Endothelial cell of hepatic sinusoid (primary cell): ENCODE measurements around the gene PPP2R5E.

ENCODE experiments used
- in situ Hi-C: cut with HindIII; loops from 2 replicates; pipeline ENCODE4 v1.10.0; 2017; ENCODE audit warnings: low sequenced_read_pairs

Gene PPP2R5E

DNA sequence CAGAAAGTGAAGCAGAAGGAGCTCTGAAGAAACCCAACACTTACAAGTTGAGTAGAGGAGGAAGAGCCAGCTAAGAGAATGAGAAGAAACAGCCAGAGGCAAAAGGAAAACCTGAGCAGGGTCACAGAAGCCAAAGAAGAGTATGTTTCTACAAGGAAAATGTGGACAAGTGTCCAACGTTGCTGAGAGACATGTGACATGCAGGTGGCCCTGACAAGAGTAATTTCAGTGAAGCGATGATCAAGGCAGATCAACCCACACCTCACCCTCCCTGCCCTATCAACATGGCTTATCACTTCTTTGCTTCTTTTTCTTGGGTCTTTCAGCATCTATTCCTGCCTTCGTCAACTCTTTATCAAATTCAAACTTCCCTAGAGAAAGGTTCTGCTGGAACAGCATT is 68.3 kb downstream of the PPP2R5E start:
- in situ Hi-C loops, result no loop called here

DNA sequence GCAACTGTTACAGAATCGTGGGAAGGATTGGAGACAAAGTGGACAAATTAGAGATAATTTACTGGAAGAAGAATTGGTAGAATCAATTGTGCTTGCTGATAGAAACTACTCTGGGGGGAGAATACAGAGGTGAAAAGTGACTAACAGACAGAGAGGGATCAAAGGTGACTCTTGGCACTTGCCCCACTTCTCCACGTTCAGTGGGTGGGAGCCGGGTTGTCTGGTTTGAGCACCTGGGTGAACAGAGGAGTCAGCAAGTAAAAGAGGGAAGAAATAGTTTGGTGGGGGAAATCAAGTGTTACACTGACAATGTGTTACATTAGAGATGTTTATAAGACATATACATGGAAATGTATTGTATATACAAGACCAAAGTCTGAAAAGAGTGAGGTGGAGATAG is 69.1 kb downstream of the PPP2R5E start:
- in situ Hi-C loops, result no loop called here

DNA sequence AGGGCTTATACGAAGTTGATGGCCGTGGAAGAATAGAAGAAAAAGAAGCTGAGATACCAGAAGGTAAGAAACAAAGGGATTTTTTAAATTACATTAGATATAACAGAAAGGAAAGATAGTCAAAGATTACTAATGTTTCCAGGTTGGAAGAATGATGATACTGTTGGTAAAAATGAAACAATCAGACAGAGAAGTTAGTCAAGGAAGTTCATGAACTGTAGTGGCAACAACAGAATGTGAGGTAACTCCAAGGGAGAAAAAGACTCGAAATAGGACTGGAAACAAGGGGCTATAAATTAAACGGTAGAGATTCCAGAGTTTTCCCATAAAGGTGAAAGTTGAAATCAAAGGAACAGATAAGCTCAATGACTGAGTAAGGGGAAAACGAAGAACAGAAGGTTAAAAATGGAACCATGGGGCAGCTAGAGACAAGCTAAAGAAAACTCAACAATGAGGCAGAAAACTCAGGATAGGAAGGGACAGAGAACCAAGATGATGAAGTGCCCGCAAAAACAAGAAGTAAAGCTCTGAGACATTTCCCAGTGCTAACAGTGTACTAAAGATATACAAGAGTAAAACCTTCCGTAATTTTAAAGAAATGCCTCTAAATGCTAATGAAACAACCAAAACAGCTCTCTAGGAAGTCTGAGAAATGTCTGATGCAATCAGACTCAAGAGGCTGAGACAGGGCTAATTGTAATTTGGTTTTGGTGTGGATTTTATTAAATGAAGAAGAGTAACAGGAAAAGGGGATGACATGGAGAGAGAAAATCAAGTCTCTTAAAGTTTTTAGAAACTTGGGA is 70.0 kb downstream of the PPP2R5E start:
- in situ Hi-C loops, result no loop called here

DNA sequence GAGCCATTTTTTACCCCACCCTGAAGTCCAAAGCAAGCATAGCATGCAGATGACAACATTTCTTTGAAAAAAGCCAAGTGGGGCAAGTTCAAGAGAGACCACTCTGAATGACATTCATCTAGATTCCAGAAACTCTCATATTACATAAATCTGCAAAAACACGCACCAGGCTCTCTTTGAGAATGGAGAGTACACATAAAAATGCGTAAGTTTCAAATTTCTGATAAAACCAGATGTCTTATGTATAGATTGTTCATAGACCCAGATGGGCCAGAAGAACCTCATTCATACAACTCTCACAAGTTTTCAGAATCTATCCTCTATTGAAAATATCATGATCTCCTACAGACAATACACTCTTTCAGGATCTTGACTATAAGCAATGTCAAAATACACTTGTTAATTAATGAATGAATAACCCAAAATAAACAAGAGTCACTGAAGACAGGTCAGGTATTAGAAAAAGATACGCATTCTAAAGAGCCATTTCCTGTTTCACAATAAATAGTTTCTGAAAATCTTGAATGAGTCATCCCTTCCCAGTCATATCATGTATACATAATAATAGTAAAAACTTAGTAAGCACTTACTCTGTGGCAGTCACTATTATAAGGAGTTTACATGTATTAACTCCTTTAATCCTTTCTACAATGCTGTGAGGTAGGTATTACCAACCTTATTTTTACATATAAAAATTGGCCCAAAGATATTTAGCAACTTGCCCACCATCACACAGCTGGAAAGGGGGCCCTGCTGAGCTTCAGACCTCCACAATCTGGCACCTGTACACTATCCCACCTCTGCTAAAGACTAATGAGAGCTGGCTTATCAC is 72.0 kb downstream of the PPP2R5E start:
- in situ Hi-C loops, result no loop called here

DNA sequence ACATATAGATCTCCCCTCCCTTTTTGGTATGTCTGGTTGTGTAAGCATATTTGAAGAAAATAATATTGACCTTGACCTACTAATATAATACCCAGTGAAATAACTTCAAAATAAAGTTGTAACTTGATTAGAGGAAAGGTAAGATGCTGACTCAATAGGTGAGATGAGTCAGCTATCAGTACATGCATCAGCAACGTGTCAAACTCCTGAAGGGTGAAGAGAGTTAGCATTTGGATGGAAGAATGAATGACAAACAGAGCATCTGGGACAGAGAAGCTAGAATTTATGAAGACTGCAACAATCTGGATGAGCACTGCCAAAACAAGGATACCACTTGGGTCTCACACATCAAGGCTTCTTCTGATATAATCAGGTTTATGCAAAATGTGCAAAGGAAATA is 74.9 kb downstream of the PPP2R5E start:
- in situ Hi-C loops, result loop anchor here (5.0 kb wide), 2 partner anchors 44 to 74 kb away; partner anchors contain the start of gene PPP2R5E

DNA sequence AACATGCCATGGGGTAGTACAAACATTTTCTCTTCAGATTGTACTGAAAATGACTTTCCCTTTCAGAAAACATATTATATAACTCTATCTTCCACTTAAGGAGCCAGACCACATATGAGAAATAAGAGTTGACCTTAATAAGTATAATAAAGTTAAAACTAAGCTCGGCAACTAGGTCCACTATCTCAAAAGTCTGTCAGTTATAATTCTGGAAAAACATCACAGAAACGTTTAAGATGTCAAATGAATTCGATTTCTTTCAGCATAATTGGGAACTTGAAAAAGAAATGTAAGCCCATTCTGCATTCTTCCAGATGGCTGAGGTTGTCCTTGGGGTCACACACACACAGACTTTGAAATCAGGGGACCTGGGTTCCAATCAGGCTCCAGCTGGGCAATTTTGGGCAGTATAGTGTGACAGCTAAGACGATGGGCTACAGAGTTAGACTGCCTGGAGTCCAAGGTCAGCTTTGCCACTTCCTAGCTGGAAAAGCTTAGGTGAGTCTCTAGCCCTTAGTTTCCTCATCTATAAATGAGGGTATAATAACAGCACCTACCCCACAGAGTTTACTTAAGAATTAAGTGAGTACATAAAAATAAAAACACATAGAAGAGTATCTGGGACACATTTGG is 75.6 kb downstream of the PPP2R5E start:
- in situ Hi-C loops, result loop anchor here (5.0 kb wide), 2 partner anchors 45 to 75 kb away; partner anchors contain the start of gene PPP2R5E

DNA sequence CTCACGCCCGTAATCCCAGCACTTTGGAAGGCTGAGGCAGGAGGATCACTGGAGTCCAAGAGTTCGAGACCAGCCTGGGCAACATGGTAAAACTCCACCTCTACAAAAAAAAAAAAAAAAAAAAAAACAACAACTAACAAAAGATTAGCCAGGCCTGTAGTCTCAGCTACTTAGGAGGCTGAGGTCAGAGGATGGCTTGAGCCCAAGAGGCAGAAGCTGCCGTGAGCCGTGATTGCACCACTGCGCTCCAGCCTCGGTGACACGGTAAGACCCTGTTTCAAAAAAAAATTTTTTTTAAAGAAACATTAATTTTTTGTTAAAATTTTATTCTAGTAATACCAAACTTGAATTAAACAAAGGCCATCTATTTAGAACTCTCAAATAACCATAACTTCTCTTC is 77.8 kb downstream of the PPP2R5E start:
- in situ Hi-C loops, result loop anchor here (5.0 kb wide), 2 partner anchors 47 to 77 kb away; partner anchors contain the start of gene PPP2R5E

DNA sequence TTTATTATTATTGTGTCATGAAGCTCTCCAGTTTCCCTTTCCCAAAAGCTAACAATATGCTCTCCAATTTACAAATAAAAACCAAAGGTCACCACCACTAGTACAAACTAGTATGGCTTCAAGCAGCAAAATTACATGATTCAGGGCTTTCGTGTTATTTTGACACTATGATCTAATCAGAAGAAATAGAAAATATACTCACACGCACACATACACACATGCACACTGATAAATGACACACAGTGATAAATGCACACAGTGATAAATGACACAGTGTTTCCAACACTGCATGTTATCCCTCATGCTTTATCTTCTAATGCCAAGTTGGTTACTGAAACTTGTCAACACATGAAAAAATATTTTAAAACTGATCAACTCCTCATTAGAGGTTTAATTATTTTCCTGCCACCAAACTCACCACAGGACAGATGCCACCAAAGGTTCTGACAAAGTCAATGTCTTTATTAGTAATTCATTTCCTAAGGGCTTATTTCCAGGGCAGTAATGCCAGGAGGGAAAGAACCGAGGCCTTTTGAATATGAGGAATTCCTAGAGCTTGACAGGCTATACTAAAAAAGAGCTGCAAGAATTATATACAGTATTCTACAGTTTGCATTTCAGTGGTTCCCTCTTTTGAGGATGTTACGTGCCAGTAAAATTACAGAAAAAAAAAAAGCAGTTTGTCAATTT is 82.4 kb downstream of the PPP2R5E start:
- in situ Hi-C loops, result no loop called here

DNA sequence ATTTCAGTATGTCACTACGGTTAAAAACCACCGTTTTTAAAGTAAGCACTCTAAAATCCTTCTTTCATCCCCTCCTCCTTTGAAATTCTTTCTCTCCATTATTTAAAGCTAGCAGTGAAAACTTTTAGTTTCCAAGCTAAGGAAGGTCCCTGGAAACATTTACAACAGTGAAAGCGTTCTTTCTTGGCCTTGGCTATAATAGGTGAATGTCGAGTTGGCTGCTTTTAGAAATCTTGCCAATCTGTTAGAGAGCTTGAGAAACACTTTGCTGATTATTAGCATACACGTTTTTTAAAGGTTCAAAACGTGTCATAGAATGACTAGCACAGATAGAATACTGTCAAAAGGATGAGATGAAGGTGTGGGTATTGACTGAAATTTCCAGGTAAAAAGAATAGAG is 83.4 kb downstream of the PPP2R5E start:
- in situ Hi-C loops, result loop anchor here (5.0 kb wide), 1 partner anchor 47 kb away; no protein-coding TSS in a partner anchor

DNA sequence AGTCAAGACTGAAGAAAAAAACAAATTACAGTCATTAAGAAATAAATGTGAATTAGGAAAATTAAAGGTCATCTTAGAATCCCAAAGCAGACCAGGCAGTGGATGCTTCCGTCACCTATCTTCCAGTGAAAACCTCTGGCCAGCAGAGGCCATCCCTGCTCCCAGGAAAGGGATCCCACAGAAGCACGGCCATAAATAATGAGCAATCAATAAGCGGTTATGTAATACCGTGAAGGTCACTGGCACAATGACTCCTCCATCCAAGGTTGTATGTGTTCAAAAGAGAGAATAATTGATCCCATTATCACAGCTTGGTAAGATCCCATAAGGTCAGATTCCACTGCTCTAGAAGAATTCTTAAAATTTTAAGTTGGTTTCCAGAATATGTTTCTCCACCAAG is 85.7 kb downstream of the PPP2R5E start:
- in situ Hi-C loops, result loop anchor here (5.0 kb wide), 1 partner anchor 45 kb away; no protein-coding TSS in a partner anchor

DNA sequence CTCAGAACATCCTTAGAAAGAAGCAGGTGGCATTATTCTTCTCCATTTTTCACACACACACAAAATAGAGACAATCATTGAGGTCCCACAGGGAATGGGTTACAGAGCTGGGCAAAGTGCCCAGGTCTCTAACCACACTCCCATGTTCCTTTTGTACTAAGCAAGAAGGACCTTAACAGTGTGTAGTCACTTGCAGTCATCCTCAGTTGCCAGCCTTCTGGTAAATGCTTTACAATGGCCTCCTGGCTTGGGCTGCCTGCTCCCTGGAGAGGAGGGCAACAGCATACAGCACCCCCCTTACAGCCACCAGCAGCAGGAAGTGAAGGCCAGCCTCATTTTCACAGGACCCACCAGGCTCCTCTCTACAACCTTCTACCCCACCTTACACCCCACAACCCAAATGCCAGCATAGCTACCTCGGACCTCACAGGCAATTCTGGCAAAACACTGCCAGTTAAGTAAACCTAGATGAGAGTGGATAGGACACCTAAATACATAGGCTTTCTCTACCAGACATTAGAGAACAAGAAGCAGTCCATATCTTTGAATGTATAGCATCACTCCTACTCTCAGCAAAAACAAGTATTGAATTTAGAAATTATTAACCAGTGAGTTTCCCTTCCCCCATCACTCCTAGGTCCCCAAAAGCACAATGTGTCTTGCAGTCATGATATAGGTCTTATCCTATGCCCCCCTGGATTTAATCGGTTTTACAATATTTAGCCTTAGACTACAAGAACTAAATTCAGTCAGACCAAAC is 88.1 kb downstream of the PPP2R5E start:
- in situ Hi-C loops, result loop anchor here (5.0 kb wide), 1 partner anchor 43 kb away; no protein-coding TSS in a partner anchor

DNA sequence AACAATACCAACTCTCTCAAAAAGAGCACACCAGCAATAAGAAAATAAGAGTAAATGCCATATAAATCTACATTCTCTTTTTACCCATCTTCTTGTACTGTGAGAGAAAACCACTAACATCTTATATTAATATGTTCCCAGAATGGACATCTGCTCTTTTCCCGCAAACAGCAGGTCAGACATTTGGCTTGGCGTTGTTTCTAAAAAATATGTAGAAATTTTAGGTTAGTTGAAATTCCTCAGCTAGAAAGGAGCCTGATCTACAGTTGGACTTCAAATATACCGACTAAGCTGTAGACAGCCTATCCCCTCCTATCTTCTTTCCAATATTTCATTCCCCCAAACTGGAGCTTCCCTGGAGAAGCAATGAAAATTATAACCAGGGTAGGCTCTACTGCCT is 88.7 kb downstream of the PPP2R5E start:
- in situ Hi-C loops, result no loop called here

DNA sequence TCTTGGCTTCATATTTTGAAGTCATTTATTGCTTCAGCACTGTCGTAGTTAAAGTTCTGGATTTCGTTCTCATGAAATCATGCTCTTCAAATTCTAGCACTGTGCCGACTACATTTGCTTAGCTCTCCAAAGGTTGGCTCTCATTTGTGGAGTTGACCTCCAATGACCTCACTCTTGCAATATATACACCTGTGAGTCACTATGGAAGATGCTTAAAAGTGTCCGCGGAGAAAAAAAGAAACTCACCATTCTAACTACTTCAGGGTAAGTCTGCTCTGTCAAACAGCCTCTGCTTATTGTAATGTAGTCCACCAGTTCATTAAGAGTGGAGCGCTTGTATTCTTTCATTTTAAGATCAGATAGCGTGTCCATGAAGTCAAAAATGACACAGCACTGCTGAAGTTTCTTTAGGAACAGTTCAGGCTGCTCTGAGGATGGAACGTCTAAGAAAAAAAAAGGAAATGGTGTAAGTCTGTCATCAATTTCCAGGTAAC is 89.7 kb downstream of the PPP2R5E start:
- in situ Hi-C loops, result no loop called here

DNA sequence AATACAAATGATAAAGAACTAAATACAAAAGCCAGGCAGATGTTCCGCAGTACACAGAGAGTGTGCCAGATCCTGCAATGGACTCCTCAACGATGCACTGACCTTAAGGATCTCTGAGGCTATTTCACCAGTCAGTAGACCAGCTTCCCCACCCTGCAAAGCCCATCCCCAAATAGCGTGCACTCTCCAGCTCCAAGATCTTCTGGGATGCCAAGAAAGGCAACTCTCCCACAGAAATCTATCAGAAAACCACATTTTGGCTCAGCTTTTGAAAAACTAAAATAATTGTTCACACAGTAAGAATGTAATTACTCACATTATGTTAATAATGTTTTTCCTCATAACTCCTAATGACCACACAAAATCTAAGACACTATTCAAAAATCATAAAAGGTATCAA is 90.4 kb downstream of the PPP2R5E start:
- in situ Hi-C loops, result no loop called here

DNA sequence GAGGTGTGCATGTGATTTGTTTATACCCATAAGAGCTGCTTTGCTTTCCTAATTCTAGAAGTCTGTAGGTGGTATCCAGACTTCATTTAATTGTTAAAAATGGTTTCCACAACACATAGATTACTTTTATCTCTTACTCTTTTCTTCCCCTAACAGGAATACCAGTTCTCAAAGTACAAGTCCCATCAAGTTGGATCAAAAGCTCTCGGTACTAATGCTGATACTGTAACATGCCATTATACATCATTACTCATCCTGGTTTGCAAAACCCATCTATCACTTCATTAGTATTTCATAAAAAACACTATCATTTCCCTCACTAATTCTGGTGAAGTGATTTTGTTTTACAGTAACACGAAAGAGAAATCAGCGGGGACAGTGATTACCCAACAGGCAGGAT is 94.3 kb downstream of the PPP2R5E start:
- in situ Hi-C loops, result no loop called here

DNA sequence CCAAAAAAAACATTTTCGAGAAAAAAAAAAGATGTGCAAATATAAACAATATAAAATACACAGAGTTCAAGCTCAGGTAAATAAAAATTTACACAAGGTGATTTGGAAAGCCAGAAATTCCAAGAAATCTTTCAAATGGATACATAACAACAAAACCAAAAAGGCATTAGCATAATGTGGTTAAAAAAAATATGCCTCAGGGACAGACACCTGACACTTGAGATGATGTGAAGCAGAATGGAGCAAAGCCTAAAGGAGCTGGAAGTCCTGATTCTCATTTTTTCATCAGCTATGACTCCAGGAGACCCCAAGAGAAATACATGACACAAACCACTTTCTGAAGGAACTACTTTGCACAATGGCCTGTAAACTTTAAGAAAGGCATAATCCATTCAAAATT is 98.6 kb downstream of the PPP2R5E start:
- in situ Hi-C loops, result no loop called here

DNA sequence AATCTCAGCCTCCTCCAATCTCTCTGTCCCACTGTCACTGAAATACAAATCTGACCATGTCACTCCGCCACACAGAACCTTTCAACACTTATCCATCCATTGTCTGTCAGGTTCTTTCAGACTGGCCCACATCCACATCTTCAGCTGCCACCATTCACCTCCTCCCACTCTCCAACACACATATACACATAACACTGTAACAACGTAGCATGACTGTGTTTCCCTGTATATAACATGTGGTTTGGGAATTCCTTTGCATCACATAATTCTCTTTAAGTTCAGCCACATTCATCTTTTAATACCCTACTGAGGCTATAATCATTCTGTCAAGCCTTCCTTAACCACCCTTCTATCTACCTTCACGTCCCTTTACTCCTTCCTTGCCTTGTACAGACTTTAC is 99.2 kb downstream of the PPP2R5E start:
- in situ Hi-C loops, result no loop called here

DNA sequence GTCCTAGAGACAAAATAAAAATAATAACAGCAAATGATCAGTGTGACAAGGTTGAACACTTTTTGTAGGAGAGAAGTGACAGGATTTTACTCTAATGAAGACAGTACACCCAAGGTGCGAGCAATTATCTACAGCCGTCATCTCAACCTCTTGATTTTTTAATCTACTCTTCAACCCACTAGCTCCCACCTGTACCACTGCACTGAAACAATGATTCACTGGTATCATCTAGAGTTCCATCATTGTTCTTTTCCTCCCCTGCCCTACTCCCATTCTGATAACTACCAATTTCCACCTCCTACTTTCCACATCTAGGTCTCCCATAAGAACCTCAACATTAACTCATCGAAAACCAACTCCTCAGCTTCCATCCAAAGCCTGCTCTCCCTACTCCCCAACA is 99.8 kb downstream of the PPP2R5E start:
- in situ Hi-C loops, result no loop called here

DNA sequence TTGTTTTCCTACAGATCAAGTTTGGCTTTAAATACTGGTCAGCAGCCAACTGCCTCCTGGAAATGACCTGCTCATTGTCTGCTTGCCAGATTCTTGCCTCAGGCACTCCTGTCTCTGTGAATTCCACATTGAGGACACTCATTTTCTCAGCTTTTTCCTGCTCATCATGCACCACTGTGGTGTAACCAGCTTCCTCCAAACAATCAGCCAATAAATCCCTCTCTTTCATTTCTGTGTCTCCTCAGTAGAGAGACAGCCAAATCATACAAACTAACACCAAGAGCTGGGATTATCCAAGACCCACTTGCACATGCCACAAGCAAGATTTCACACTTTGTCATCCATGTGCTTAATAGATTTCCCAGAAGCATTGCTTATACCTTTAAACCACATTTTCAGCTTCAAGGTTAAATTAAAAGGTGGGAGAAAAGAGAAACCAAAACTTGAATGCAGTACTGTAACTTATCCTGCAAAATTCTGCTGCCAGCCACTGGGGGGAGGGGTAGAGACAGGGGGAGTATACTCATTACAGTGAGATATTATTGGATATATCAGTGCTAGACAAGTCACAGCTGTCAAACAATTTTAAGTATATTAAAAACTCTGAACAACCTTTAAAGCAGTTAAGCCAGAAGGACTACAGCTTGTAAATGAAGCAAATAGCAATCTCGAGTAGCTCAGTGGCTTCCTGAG is 105.0 kb downstream of the PPP2R5E start:
- in situ Hi-C loops, result loop anchor here (5.0 kb wide), 1 partner anchor 104 kb away; the partner anchor contains the start of gene PPP2R5E
